Activated CD8-positive, alpha-beta memory T cell treated with anti-CD3 and anti-CD28 coated beads for 36 hours (primary cell): Measurements from ENCODE around the gene SNRPB2. TPM values are rescaled to one million over a fixed set of nuclear protein-coding genes. Genes with fewer than 3 reads are reported as not detected.

Experiments used
- CTCF ChIA-PET: fragments of 350-600 bp; sonication (Branson Sonifier 250); formaldehyde crosslinking; loops from one replicate; lab custom pipeline; 2021; ENCODE audit warnings: antibody characterized with exemption; lab: Charles Lee
- POLR2A ChIA-PET: fragments of 350-600 bp; sonication (Branson Sonifier 250); formaldehyde crosslinking; loops from one replicate; lab custom pipeline; 2021; ENCODE audit warnings: antibody characterized with exemption; lab: Charles Lee
- total RNA-seq, 2 experiments: library from RNA; stranded (reverse); gene quantifications; one replicate each; pipeline ENCODE4 v1.2.3, GENCODE V29; 2021

SNRPB2 gene
- 100 to 1,000 TPM; 118 to 119 TPM for total RNA-seq

- ChIA-PET POLR2A (no interaction called here), CTCF (no interaction called here)
Measured at GRCh38 chr20:16729565-16730460, at the start of gene SNRPB2. Gene SNRPB2 (plus strand): TSS chr20:16730026. CDS start chr20:16731703, 1,677 bp downstream.

- POLR2A ChIA-PET: no interaction called here
- CTCF ChIA-PET: no interaction called here
Measured at GRCh38 chr20:16684416-16684815, 45.4 kb upstream of the SNRPB2 start.

- ChIA-PET CTCF (no interaction called here), POLR2A (no interaction called here)
Measured at GRCh38 chr20:16689906-16690305, 39.9 kb upstream of the SNRPB2 start.

GRCh38 chr20:16691381-16691780, 38.4 kb upstream of the SNRPB2 start:
- ChIA-PET POLR2A (no interaction called here), CTCF (no interaction called here)

- ChIA-PET POLR2A (no interaction called here), CTCF (no interaction called here)
Measured at GRCh38 chr20:16692009-16692408, 37.8 kb upstream of the SNRPB2 start.

- ChIA-PET POLR2A (no interaction called here), CTCF (no interaction called here)
Measured at GRCh38 chr20:16692442-16692841, 37.4 kb upstream of the SNRPB2 start.

GRCh38 chr20:16693278-16693677, 36.5 kb upstream of the SNRPB2 start:
- ChIA-PET POLR2A (no interaction called here), CTCF (no interaction called here)

- ChIA-PET CTCF (interaction anchor here (1.3 kb wide), 1 partner anchor 9 kb away, joined by 3 read pairs; no protein-coding TSS in a partner anchor), POLR2A (no interaction called here)
Measured at GRCh38 chr20:16694161-16694560, 35.7 kb upstream of the SNRPB2 start.

- ChIA-PET CTCF (no interaction called here), POLR2A (no interaction called here)
Measured at GRCh38 chr20:16695628-16696027, 34.2 kb upstream of the SNRPB2 start.

- ChIA-PET CTCF (interaction anchor here (1.1 kb wide), 1 partner anchor 62 kb away, joined by 5 read pairs; no protein-coding TSS in a partner anchor), POLR2A (no interaction called here)
Measured at GRCh38 chr20:16699293-16699692, 30.5 kb upstream of the SNRPB2 start.

- POLR2A ChIA-PET: no interaction called here
- CTCF ChIA-PET: no interaction called here
Measured at GRCh38 chr20:16701296-16701695, 28.5 kb upstream of the SNRPB2 start.

GRCh38 chr20:16703570-16703969, 26.3 kb upstream of the SNRPB2 start:
- ChIA-PET CTCF (no interaction called here), POLR2A (no interaction called here)

- POLR2A ChIA-PET: no interaction called here
- CTCF ChIA-PET: no interaction called here
Measured at GRCh38 chr20:16707674-16708073, 22.2 kb upstream of the SNRPB2 start.

- POLR2A ChIA-PET: no interaction called here
- CTCF ChIA-PET: no interaction called here
Measured at GRCh38 chr20:16708602-16709001, 21.2 kb upstream of the SNRPB2 start.

GRCh38 chr20:16709017-16709416, 20.8 kb upstream of the SNRPB2 start:
- POLR2A ChIA-PET: no interaction called here

GRCh38 chr20:16710781-16711180, 19.0 kb upstream of the SNRPB2 start:
- POLR2A ChIA-PET: no interaction called here
- CTCF ChIA-PET: no interaction called here

More at GRCh38 chr20:16709017-16709416, 20.8 kb upstream of the SNRPB2 start:
- CTCF ChIA-PET: no interaction called here

- ChIA-PET CTCF (no interaction called here), POLR2A (no interaction called here)
Measured at GRCh38 chr20:16711661-16712258, 18.1 kb upstream of the SNRPB2 start.

- POLR2A ChIA-PET: no interaction called here
- CTCF ChIA-PET: no interaction called here
Measured at GRCh38 chr20:16712511-16712947, 17.3 kb upstream of the SNRPB2 start.

GRCh38 chr20:16713066-16713465, 16.8 kb upstream of the SNRPB2 start:
- POLR2A ChIA-PET: no interaction called here
- CTCF ChIA-PET: no interaction called here

- ChIA-PET CTCF (no interaction called here), POLR2A (no interaction called here)
Measured at GRCh38 chr20:16714242-16714641, 15.6 kb upstream of the SNRPB2 start.

GRCh38 chr20:16714751-16715150, 15.1 kb upstream of the SNRPB2 start:
- CTCF ChIA-PET: no interaction called here
- POLR2A ChIA-PET: no interaction called here
